Suprapubic skin (tissue), 3 donors: ENCODE data around the gene RUNX2.

Experiments
- POLR2A ChIP-seq, 2 donors: fragments of 450-650 bp; IDR thresholded peaks; one replicate each; pipeline ENCODE4 v1.6.1; 2017; ENCODE audit warnings: antibody characterized with exemption in 2 of 2, mild to moderate bottlenecking in 2 of 2, moderate library complexity in 2 of 2
- TF ChIP-seq, protein P1 (sequence below), 2 donors: fragments of 200-600 bp in 1 of 2; fragments of 450-650 bp in 1 of 2; sonication (generic) in 1 of 2; IDR thresholded peaks; one replicate each; pipeline ENCODE4 v1.5.1; 2016 to 2019; ENCODE audit warnings: antibody characterized with exemption in 2 of 2, mild to moderate bottlenecking in 1 of 2, moderate library complexity in 1 of 2

DNA sequence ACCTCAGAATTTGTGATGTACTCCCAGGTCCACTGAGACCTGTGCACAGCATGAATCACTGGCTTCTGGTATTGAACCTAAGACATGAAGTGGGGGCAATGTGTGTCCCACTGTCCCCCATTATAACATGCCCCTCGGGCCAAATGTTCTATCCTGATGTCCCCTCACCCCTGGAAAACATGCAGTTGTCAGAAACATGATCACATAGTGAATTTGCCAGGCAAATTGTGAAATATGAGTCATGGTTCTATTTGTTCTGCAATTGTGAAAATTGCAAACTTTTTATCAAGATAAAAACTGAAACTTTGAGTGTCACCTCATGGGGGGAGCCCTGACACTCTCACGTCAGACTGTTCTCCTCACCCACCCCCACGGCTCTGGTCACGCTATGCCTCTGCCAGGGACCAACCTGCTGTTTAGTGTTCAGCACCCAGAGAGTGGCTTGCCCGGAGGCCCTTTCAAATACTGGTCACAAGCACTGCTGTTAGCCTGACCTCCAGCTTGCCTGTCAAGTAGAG, 382.2 kb downstream of the RUNX2 start:
- TF ChIP-seq, protein P1, sequence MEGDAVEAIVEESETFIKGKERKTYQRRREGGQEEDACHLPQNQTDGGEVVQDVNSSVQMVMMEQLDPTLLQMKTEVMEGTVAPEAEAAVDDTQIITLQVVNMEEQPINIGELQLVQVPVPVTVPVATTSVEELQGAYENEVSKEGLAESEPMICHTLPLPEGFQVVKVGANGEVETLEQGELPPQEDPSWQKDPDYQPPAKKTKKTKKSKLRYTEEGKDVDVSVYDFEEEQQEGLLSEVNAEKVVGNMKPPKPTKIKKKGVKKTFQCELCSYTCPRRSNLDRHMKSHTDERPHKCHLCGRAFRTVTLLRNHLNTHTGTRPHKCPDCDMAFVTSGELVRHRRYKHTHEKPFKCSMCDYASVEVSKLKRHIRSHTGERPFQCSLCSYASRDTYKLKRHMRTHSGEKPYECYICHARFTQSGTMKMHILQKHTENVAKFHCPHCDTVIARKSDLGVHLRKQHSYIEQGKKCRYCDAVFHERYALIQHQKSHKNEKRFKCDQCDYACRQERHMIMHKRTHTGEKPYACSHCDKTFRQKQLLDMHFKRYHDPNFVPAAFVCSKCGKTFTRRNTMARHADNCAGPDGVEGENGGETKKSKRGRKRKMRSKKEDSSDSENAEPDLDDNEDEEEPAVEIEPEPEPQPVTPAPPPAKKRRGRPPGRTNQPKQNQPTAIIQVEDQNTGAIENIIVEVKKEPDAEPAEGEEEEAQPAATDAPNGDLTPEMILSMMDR (IDR thresholded peaks at IDR 0.05), result no peak
- no peak for TF ChIP-seq POLR2A (IDR thresholded peaks at IDR 0.05)
